Thoracic aorta (tissue), 2 donors: ENCODE results near the gene MBIP. TPM values are rescaled to one million over a fixed set of nuclear protein-coding genes. Genes with fewer than 3 reads are reported as not detected.

ENCODE experiments used
- ATAC-seq: fragments of 150-250 bp; one replicate; pipeline ENCODE4 v1.8.0; 2017; ENCODE audit warnings: low read depth; ENCODE audit not compliant: insufficient number of reproducible peaks, low FRiP score
- DNase-seq: peaks from one replicate; pipeline ENCODE4 v3.0.0-alpha.2; 2020; ENCODE audit warnings: low spot score
- H3K27ac ChIP-seq, 2 donors: fragments of 200-600 bp; sonication (generic); 1 replicate in 1 of 2; 2 replicates in 1 of 2; pipeline ENCODE4 v1.5.1; 2016; ENCODE audit warnings: mild to moderate bottlenecking in 2 of 2, moderate library complexity in 2 of 2
- H3K27me3 ChIP-seq: fragments of 200-600 bp; sonication (generic); replicated peaks from 2 replicates; pipeline ENCODE4 v1.6.0; 2016; ENCODE audit warnings: mild to moderate bottlenecking; ENCODE audit not compliant: insufficient read depth
- H3K36me3 ChIP-seq: fragments of 200-600 bp; sonication (generic); one replicate; pipeline ENCODE4 v1.5.1; 2016
- H3K4me1 ChIP-seq, 2 donors: fragments of 200-600 bp; sonication (generic); 1 replicate in 1 of 2; 2 replicates in 1 of 2; pipeline versions ENCODE4 v1.5.1 to v1.6.0; 2016; ENCODE audit warnings: low read depth in 2 of 2, mild to moderate bottlenecking in 1 of 2; ENCODE audit not compliant: control insufficient read depth in 1 of 2
- H3K4me3 ChIP-seq: fragments of 200-600 bp; sonication (generic); 2 replicates; pipeline ENCODE4 v1.5.1; 2016; ENCODE audit warnings: mild to moderate bottlenecking
- H3K9me3 ChIP-seq: fragments of 200-600 bp; sonication (generic); 2 replicates; pipeline ENCODE4 v1.5.1; 2016
- total RNA-seq, 2 donors: library from RNA; depleted of rRNA; stranded (reverse); fragments of >200 nt; gene quantifications; one replicate each; pipeline versions ENCODE4 v1.1.0 to v1.2.3, GENCODE V29; 2016
- TF ChIP-seq, protein P1 (sequence below): fragments of 200-600 bp; sonication (generic); IDR thresholded peaks from one replicate; pipeline ENCODE4 v1.5.1; 2019; ENCODE audit warnings: antibody characterized with exemption

MBIP gene
- total RNA-seq, 2 donors from 2014 or later, result 22.7 to 23.4 TPM

DNA sequence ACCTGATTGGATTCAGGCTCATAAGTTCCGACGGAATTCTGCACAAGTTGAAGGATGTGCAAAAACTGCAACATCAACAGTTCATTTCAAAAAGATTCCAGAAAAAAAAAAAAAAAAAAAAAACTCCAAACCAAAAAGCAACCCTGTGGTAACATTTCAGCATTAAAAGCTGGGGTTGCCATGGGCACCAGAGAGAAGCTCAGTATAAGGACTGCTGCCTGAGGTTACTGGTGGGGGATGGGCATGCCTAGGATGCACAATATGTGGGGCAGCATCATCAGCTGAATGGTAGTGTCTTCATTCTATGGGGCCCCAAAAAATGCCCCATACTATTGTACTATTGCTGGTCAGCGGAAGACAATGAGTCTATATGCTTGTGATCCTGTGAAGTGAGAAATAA lies 44.7 kb downstream of the MBIP start:
- Histone ChIP-seq H3K27ac (no peak overlapping the region), H3K4me1 (peaks cover 5 to 9% of the 10 kb centered on the region in 2 donors), H3K36me3 (no peaks in the 10 kb centered on the region), H3K27me3 (peaks cover 7% of the 10 kb centered on the region), H3K4me3 (no peak overlapping the region), H3K9me3 (no peaks in the 10 kb centered on the region)
- DNase-seq (no peak), ATAC-seq (no peak)
- TF ChIP-seq, protein P1, sequence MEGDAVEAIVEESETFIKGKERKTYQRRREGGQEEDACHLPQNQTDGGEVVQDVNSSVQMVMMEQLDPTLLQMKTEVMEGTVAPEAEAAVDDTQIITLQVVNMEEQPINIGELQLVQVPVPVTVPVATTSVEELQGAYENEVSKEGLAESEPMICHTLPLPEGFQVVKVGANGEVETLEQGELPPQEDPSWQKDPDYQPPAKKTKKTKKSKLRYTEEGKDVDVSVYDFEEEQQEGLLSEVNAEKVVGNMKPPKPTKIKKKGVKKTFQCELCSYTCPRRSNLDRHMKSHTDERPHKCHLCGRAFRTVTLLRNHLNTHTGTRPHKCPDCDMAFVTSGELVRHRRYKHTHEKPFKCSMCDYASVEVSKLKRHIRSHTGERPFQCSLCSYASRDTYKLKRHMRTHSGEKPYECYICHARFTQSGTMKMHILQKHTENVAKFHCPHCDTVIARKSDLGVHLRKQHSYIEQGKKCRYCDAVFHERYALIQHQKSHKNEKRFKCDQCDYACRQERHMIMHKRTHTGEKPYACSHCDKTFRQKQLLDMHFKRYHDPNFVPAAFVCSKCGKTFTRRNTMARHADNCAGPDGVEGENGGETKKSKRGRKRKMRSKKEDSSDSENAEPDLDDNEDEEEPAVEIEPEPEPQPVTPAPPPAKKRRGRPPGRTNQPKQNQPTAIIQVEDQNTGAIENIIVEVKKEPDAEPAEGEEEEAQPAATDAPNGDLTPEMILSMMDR, result no peak

DNA sequence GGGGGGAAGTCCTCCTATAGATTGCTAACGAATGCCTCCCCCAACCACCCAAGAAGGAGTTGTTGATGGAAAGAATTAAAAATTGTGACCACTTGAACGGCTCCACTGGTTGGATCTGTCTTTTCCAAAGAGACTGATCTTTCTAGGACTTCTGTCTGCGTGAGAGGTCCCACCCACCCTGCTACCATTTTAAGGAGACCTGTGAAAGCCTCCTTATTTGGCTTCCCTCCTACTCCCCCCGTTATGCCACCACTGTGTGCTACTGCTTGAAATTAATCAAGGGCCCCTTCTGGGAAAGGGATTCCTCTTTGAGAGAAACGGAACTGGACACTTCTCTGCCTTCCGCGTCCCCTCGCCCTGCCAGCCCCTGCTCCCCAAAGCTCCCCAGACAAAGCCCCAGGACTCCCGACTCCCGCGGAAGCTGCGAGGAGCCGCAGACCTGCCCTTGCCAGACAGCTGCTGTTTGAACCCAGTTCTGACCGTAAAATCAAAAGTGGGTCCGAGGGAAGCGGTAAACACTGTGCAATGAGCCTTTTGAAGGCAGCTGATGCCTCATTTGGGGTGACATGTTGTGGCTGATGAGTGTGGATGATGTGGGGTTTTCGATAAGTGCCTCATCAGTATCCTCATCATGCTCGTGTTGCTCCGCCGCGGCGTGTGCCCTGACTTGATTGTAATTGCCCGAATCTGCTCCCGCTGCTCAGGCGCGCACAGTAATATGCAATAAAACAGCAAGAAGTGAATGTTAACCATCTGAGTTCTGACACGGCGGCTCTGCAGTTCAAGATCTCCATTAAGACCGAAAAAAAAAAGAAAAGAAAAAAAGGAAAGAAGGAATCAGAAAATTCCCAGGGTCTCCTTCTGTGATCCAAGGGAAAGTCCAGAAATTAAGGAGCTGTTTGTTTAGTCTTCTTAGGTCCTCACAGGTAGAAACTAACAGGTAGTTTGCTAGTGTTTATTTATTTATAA lies 48.2 kb downstream of the MBIP start:
- ATAC-seq (no peak), DNase-seq (no peak)
- Histone ChIP-seq H3K36me3 (no peaks in the 10 kb centered on the region), H3K4me3 (peak overlapping the region; percentile 51), H3K27ac (no peak overlapping the region), H3K9me3 (no peaks in the 10 kb centered on the region), H3K4me1 (peaks cover 5 to 9% of the 10 kb centered on the region in 2 donors), H3K27me3 (peaks cover 7% of the 10 kb centered on the region)
- TF ChIP-seq, protein P1, result no peak

DNA sequence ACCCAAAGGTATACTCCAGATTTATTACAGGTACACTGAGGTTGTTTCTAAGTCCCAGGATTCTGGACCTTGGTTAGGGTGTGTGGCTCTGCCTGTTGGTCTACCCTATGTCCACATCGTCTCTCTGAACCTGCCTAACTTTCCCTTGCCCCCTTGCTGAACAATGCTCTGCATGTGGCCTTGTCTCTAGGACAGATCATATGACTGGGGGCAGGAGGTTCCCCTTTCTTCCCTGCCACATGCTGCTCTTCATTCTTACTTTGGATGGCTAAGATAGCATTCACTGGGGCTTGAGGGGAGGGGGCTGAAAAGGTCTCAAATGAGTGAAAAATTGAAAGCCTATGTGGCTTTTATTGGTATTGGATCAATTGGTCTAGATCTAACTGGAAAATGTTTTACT lies 49.2 kb downstream of the MBIP start:
- TF ChIP-seq, protein P1, result no peak

DNA sequence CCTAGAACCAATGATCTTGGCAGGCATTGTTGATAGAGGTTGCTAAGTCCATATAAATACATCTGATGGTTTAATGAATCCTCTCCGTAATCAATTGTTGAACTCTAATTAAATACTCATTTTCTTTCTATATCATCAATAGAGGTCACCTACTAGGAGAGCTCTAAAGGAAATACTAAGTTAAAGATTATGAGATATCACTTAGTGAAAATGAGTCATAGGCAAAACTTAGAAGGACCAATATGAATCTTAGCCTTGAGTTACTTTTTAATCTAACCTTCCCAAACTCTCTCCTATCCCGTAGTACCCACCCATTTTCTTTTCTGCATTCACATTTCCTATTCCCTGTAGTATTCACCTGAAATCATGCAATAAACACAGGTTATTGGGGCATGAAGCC lies 50.2 kb downstream of the MBIP start:
- peaks cover 5 to 9% of the 10 kb centered on the region in 2 donors for H3K4me1 ChIP-seq
- no peaks in the 10 kb centered on the region for H3K36me3 ChIP-seq
- no peak overlapping the region for H3K4me3 ChIP-seq
- no peak for ATAC-seq
- peaks cover 7% of the 10 kb centered on the region for H3K27me3 ChIP-seq
- no peak overlapping the region for H3K27ac ChIP-seq
- no peak for DNase-seq
- H3K9me3 ChIP-seq, result no peaks in the 10 kb centered on the region
- TF ChIP-seq, protein P1, result no peak

More for the DNA sequence above, 49.2 kb downstream of the MBIP start:
- Histone ChIP-seq H3K27ac (no peak overlapping the region), H3K27me3 (peaks cover 7% of the 10 kb centered on the region), H3K4me3 (no peak overlapping the region), H3K4me1 (peaks cover 5 to 9% of the 10 kb centered on the region in 2 donors), H3K36me3 (no peaks in the 10 kb centered on the region), H3K9me3 (no peaks in the 10 kb centered on the region)
- ATAC-seq (no peak), DNase-seq (no peak)

DNA sequence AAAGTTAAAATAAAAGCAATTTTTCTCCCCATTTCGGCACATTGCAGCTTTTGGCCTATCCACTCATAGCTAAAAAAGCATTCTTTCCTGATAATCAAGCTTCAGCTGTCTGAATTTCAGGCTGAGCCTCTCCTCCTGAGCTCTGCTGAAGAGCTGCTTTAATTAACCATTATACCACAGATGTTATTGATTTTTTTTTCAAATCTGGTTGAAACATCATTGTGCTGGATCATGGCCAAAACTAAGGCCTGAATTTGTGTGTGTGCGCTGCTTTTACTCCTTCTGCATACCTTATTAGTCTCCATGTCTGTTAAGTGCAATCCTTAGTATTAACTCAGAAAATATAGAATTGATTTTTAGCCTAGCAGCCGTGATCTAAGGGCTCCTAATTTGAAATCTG lies 52.3 kb downstream of the MBIP start:
- DNase-seq, result no peak
- no peaks in the 10 kb centered on the region for H3K36me3 ChIP-seq
- H3K9me3 ChIP-seq, result no peaks in the 10 kb centered on the region
- H3K27me3 ChIP-seq, result no peaks in the 10 kb centered on the region
- TF ChIP-seq, protein P1, result no peak
- peaks cover 5 to 9% of the 10 kb centered on the region in 2 donors for H3K4me1 ChIP-seq
- H3K4me3 ChIP-seq, result no peak overlapping the region
- no peak overlapping the region for H3K27ac ChIP-seq
- no peak for ATAC-seq
